Endothelial cell of umbilical vein (primary cell): ENCODE results near the gene GPR37L1. TPM values are rescaled to one million over a fixed set of nuclear protein-coding genes. Genes with fewer than 3 reads are reported as not detected.

Source experiments
- BruUV-seq: library from RNA; stranded (reverse); fragments of 400-500 nt; replicated peaks from 2 replicates; lab custom pipeline; 2021; lab: Mats Ljungman, UMichigan
- CTCF ChIA-PET: fragments of 300-600, 350-600 bp; sonication (Branson Sonifier 250); formaldehyde crosslinking; loops from one replicate; lab custom pipeline; 2021; ENCODE audit warnings: antibody characterized with exemption, inconsistent platforms; lab: Charles Lee
- POLR2A ChIA-PET: fragments of 300-600, 350-600 bp; sonication (Branson Sonifier 250); formaldehyde crosslinking; loops from one replicate; lab custom pipeline; 2021; ENCODE audit warnings: antibody characterized with exemption, inconsistent platforms; lab: Charles Lee
- DNase-seq: peaks from one replicate; pipeline ENCODE4 v3.0.0-alpha.2; 2011; ENCODE audit warnings: low read depth, low spot score
- FAIRE-seq: peaks from 2 replicates; lab custom pipeline; 2011; peaks lifted over from hg19 to GRCh38; lab: Jason Lieb, UNC
- H2AFZ ChIP-seq: 2 replicates; pipeline ENCODE4 v1.6.0; 2012; ENCODE audit warnings: low read depth, low read length, control low read depth, inconsistent platforms
- H3K27ac ChIP-seq: 2 replicates; pipeline ENCODE4 v1.5.1; 2011; ENCODE audit warnings: low read depth, mild to moderate bottlenecking, control low read depth, low read length, moderate library complexity; ENCODE audit not compliant: insufficient read depth
- H3K27me3 ChIP-seq, 2 experiments: 2 replicates each; pipeline versions ENCODE4 v1.6.0 to v1.6.1; 2011; ENCODE audit warnings: low read length in 2 of 2, mixed read lengths in 1 of 2; ENCODE audit not compliant: control insufficient read depth in 2 of 2, insufficient read depth in 2 of 2
- H3K36me3 ChIP-seq, 2 experiments: 2 replicates in 1 of 2; 3 replicates in 1 of 2; pipeline ENCODE4 v1.5.1; 2011; ENCODE audit warnings: low read length in 2 of 2, mild to moderate bottlenecking in 1 of 2, moderate library complexity in 1 of 2; ENCODE audit not compliant: control insufficient read depth in 2 of 2, insufficient read depth in 2 of 2; ENCODE audit errors: extremely low read depth in 1 of 2
- H3K4me1 ChIP-seq: 3 replicates; pipeline ENCODE4 v1.5.1; 2011; ENCODE audit warnings: mild to moderate bottlenecking, low read length; ENCODE audit not compliant: control insufficient read depth, insufficient read depth; ENCODE audit errors: extremely low read depth
- H3K4me2 ChIP-seq: 2 replicates; pipeline ENCODE4 v1.6.1; 2011; ENCODE audit warnings: low read length, control low read depth, mixed read lengths; ENCODE audit not compliant: insufficient read depth
- H3K4me3 ChIP-seq, 3 experiments: fragments of 200-600 bp in 1 of 3; sonication (generic), shearing (Covaris generic) in 1 of 3; replicated peaks in 1 of 3; 2 replicates each; pipeline ENCODE4 v1.5.1; 2011 to 2016; ENCODE audit warnings: control low read depth in 3 of 3, low read length in 3 of 3, mild to moderate bottlenecking in 2 of 3, inconsistent platforms in 1 of 3, low read depth in 1 of 3, moderate library complexity in 1 of 3; ENCODE audit not compliant: insufficient read depth in 1 of 3
- H3K79me2 ChIP-seq: 2 replicates; pipeline ENCODE4 v1.6.0; 2012; ENCODE audit warnings: low read length, inconsistent platforms; ENCODE audit not compliant: control insufficient read depth, insufficient read depth
- H3K9ac ChIP-seq: replicated peaks from 2 replicates; pipeline ENCODE3; 2011; ENCODE audit warnings: low read length, control low read depth; ENCODE audit not compliant: insufficient read depth; ENCODE audit errors: extremely low read depth
- H3K9me1 ChIP-seq: replicated peaks from 3 replicates; pipeline ENCODE4 v1.6.0; 2011; ENCODE audit warnings: mild to moderate bottlenecking, low read length; ENCODE audit not compliant: control insufficient read depth, insufficient read depth; ENCODE audit errors: extremely low read depth
- H3K9me3 ChIP-seq: replicated peaks from 2 replicates; pipeline ENCODE4 v1.5.1; 2012; ENCODE audit warnings: low read length, inconsistent platforms; ENCODE audit not compliant: control insufficient read depth, insufficient read depth
- H4K20me1 ChIP-seq: replicated peaks from 2 replicates; pipeline ENCODE3; 2011; ENCODE audit warnings: mild to moderate bottlenecking, low read length; ENCODE audit not compliant: control insufficient read depth, insufficient read depth; ENCODE audit errors: extremely low read depth
- EZH2 ChIP-seq: IDR thresholded peaks from 2 replicates; pipeline ENCODE4 v1.6.1; 2012; ENCODE audit warnings: borderline replicate concordance, low read depth, mild to moderate bottlenecking, moderate library complexity, low read length, inconsistent platforms; ENCODE audit not compliant: severe bottlenecking
- FOS ChIP-seq: IDR thresholded peaks from 2 replicates; pipeline ENCODE4 v1.6.1; 2011; ENCODE audit warnings: mild to moderate bottlenecking, low read length, moderate library complexity, borderline replicate concordance; ENCODE audit not compliant: insufficient read depth
- GATA2 ChIP-seq: IDR thresholded peaks from 2 replicates; pipeline ENCODE4 v1.7.0; 2011; ENCODE audit warnings: low read depth, mild to moderate bottlenecking, moderate library complexity, mixed read lengths, low read length; ENCODE audit not compliant: insufficient read length, insufficient read depth
- JUN ChIP-seq: IDR thresholded peaks from 2 replicates; pipeline ENCODE4 v1.6.1; 2011; ENCODE audit warnings: borderline replicate concordance, low read depth; ENCODE audit not compliant: insufficient read length, insufficient read depth
- MAX ChIP-seq: IDR thresholded peaks from 2 replicates; pipeline ENCODE4 v1.6.1; 2011; ENCODE audit not compliant: insufficient read depth, insufficient read length
- MYC ChIP-seq: IDR thresholded peaks from one replicate; pipeline ENCODE4 v1.6.1; 2011; ENCODE audit warnings: mild to moderate bottlenecking, low read depth, low read length
- POLR2A ChIP-seq: IDR thresholded peaks from 2 replicates; pipeline ENCODE4 v1.6.1; 2012; ENCODE audit warnings: low read depth, mild to moderate bottlenecking, control low read depth, low read length
- POLR2AphosphoS5 ChIP-seq: IDR thresholded peaks from 2 replicates; pipeline ENCODE4 v1.6.1; 2012; ENCODE audit warnings: low read depth, mild to moderate bottlenecking, control low read depth, low read length, moderate library complexity; ENCODE audit not compliant: insufficient read depth
- dilution Hi-C: fragments of 300-500 bp; cut with MboI; formaldehyde crosslinking; loops from one replicate; pipeline ENCODE4 v1.15.0; 2019; ENCODE audit warnings: low sequenced_read_pairs; ENCODE audit not compliant: extremely low pct_ligation_motif_present
- intact Hi-C: fragments of 100-400 bp; cut with micrococcal nuclease; formaldehyde crosslinking; loops from one replicate; pipeline ENCODE4 v1.10.0; 2022
- polyA plus RNA-seq, 4 experiments: library from polyadenylated mRNA; depleted of rRNA in 3 of 4; stranded (reverse) in 3 of 4; unstranded in 1 of 4; fragments of >200 nt; gene quantifications; 2 replicates each; pipeline versions ENCODE4 v1.2.1 to v1.2.3, GENCODE V29; 2011 to 2012; ENCODE audit warnings: missing spikeins in 1 of 4
- total RNA-seq: library from RNA; stranded (reverse); gene quantifications from 2 replicates; pipeline ENCODE4 v1.2.3, GENCODE V29; 2021
- TF ChIP-seq, protein P1 (sequence below), 2 donors: IDR thresholded peaks; 1 replicate in 1 of 2; 2 replicates in 1 of 2; pipeline ENCODE4 v1.5.1; 2011; ENCODE audit warnings: low read length in 2 of 2, mild to moderate bottlenecking in 2 of 2, moderate library complexity in 2 of 2, control low read depth in 1 of 2, inconsistent platforms in 1 of 2, low read depth in 1 of 2; ENCODE audit not compliant: insufficient read depth in 1 of 2; ENCODE audit errors: extremely low read depth in 1 of 2

GPR37L1 gene
- total and polyA plus RNA-seq, 2 donors (not counting 3 experiments of a cell fraction or from before 2014, with no cell fraction given), result not detected

DNA sequence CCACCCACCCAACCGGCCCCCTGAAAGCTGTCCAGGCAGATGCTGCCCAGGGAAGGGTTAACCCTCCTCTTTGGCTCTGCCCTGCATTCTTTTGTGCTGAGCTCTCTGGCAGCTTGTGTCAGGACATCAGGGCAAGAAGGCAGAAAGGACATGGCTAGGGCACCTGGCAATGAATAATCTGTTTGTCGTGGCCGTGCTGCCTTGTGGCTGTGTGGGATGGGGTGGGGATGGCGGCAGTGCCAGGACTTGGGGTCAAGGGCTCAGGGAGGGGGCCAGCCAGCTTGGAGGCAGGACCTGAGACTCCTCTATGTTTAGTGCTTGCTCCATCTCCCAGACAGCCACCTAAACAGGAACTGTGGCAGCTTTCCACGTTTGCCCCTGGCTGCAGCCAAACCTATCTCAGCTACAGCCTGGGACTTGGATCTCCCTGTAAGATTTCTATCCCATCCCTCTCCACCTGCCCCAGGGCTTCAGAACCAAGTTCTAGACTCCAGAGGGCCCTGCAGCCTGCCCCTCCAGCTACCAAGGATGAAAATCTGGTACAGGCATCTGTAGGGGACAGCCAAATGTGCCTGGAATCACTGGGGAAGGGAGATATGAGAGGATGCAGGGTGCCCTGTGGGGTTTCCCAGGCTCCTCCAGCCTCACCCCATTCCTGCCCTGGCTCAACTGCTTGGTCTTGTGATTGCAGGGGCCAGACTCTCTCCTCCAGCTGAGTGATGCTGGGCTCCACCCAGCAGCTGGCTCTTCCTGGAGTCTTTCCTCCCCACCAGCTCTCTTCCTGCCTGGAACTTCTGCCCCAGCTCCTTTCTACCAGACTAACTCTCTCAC, 9.6 kb upstream of the GPR37L1 start:
- H3K9me3 ChIP-seq, result no peaks in the 10 kb centered on the region
- peaks cover 0 to 3% of the 10 kb centered on the region in 2 experiments for H3K27me3 ChIP-seq
- H2AFZ ChIP-seq, result no peak overlapping the region
- no peak overlapping the region for H3K9ac ChIP-seq
- no peaks in the 10 kb centered on the region for H3K4me1 ChIP-seq
- dilution Hi-C loops (no loop called here), intact Hi-C loops (no loop called here)
- no peaks in the 10 kb centered on the region for H3K36me3 ChIP-seq
- CTCF ChIA-PET, result interaction anchor here (0.7 to 3.5 kb wide), 8 partner anchors 8 to 114 kb away, joined by 3 to 16 read pairs (median 4); no protein-coding TSS in a partner anchor
- no peak for FAIRE-seq
- no peaks in the 10 kb centered on the region for H3K79me2 ChIP-seq
- no peak overlapping the region for H3K4me3 ChIP-seq
- TF ChIP-seq MAX (no peak), FOS (no peak), EZH2 (no peak)
- POLR2A ChIA-PET, result no interaction called here
- DNase-seq, result no peak
- no peak overlapping the region for H3K27ac ChIP-seq
- BruUV-seq, result no TSS peak
- H3K9me1 ChIP-seq, result no peaks in the 10 kb centered on the region
- H4K20me1 ChIP-seq, result no peaks in the 10 kb centered on the region
- no peak overlapping the region for H3K4me2 ChIP-seq

DNA sequence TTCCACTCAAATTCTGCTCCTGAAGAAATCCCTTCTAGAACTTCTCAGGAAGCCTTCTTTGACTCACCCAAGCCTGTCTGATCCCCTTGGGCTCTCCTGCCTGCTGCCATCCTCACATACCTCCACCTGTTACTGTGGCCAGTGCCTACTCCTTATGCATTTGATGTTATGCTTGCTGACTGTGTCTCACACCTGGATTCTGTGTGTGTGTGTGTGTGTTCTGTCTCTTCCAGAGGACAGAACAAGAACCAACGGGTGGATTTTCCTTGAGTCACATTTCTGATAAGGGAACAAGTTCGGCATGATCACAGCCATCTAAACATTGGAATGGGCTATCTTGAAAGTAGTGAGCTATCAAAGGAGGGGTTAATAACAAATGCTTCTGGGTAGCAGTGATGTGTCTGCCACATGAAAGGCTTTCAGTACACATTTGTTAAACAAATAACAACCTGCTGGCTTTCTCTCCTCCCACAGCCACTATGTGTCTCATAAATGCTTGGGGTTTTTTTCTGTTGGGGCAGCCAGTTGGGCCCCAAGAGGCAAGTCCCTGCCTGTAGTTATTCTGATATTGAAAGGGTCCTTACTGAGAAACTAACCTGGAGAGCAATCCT, 8.9 kb upstream of the GPR37L1 start:
- no peak for FAIRE-seq
- no TSS peak for BruUV-seq
- H3K9me3 ChIP-seq, result no peaks in the 10 kb centered on the region

More for the DNA sequence above, 8.9 kb upstream of the GPR37L1 start:
- Histone ChIP-seq H3K4me2 (no peak overlapping the region), H3K4me3 (no peak overlapping the region), H2AFZ (no peak overlapping the region), H3K4me1 (no peaks in the 10 kb centered on the region), H3K9ac (no peak overlapping the region), H3K9me1 (no peaks in the 10 kb centered on the region), H3K27me3 (peaks cover 0 to 3% of the 10 kb centered on the region in 2 experiments), H4K20me1 (no peaks in the 10 kb centered on the region), H3K27ac (no peak overlapping the region), H3K79me2 (no peaks in the 10 kb centered on the region), H3K36me3 (no peaks in the 10 kb centered on the region)
- CTCF ChIA-PET, result interaction anchor here (0.6 to 3.5 kb wide), 9 partner anchors 8 to 114 kb away, joined by 3 to 16 read pairs (median 3); no protein-coding TSS in a partner anchor
- no peak for DNase-seq
- dilution Hi-C loops, result no loop called here
- no peak for TF ChIP-seq EZH2
- TF ChIP-seq FOS, result no peak
- TF ChIP-seq POLR2AphosphoS5, result no peak
- TF ChIP-seq, protein P1, sequence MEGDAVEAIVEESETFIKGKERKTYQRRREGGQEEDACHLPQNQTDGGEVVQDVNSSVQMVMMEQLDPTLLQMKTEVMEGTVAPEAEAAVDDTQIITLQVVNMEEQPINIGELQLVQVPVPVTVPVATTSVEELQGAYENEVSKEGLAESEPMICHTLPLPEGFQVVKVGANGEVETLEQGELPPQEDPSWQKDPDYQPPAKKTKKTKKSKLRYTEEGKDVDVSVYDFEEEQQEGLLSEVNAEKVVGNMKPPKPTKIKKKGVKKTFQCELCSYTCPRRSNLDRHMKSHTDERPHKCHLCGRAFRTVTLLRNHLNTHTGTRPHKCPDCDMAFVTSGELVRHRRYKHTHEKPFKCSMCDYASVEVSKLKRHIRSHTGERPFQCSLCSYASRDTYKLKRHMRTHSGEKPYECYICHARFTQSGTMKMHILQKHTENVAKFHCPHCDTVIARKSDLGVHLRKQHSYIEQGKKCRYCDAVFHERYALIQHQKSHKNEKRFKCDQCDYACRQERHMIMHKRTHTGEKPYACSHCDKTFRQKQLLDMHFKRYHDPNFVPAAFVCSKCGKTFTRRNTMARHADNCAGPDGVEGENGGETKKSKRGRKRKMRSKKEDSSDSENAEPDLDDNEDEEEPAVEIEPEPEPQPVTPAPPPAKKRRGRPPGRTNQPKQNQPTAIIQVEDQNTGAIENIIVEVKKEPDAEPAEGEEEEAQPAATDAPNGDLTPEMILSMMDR (IDR thresholded peaks at IDR 0.05; ENCODE audit: extremely low read depth in 1 of 2, insufficient read depth in 1 of 2, low read depth in 1 of 2, low read length in 2 of 2), result no peak
- TF ChIP-seq GATA2, result no peak
- no peak for TF ChIP-seq MAX
- TF ChIP-seq POLR2A, result no peak
- TF ChIP-seq JUN, result no peak
- TF ChIP-seq MYC, result no peak
- intact Hi-C loops, result no loop called here
- POLR2A ChIA-PET, result no interaction called here
